K562 (cell line): ENCODE data around the gene MGRN1. TPM values are rescaled to one million over a fixed set of nuclear protein-coding genes. Genes with fewer than 3 reads are reported as not detected.

Experiments used
- ATF7 ChIP-seq: fragments of 450-650 bp; IDR thresholded peaks from 2 replicates; pipeline ENCODE4 v1.7.1; 2014; ENCODE audit warnings: mild to moderate bottlenecking, moderate library complexity
- CBX3 ChIP-seq, 2 experiments: IDR thresholded peaks; 1 replicate in 1 of 2; 2 replicates in 1 of 2; pipeline ENCODE4 v1.6.1; 2012; ENCODE audit warnings: inconsistent platforms in 2 of 2, low read length in 2 of 2, borderline replicate concordance in 1 of 2, control low read depth in 1 of 2
- CTCFL ChIP-seq: IDR thresholded peaks from 2 replicates; pipeline ENCODE4 v1.6.1; 2011; ENCODE audit warnings: borderline replicate concordance, low read depth, mild to moderate bottlenecking, moderate library complexity, low read length; ENCODE audit not compliant: insufficient read depth, poor library complexity, severe bottlenecking
- CXXC5 ChIP-seq: fragments of 250-450 bp; sonication (Bioruptor Pico); IDR thresholded peaks from 2 replicates; pipeline ENCODE4 v1.8.0; 2022; ENCODE audit warnings: inconsistent platforms, mild to moderate bottlenecking, moderate library complexity
- ESRRA ChIP-seq: fragments of 450-650 bp; IDR thresholded peaks from 2 replicates; pipeline ENCODE4 v1.6.1; 2014; ENCODE audit warnings: low read depth, mild to moderate bottlenecking, moderate library complexity, borderline replicate concordance
- FOXM1 ChIP-seq, 2 experiments: fragments of 450-650 bp in 1 of 2; sonication (generic) in 1 of 2; formaldehyde crosslinking in 1 of 2; IDR thresholded peaks; 2 replicates each; pipeline versions ENCODE4 v1.6.1 to v1.9.0; 2017 to 2022; ENCODE audit warnings: low read depth in 2 of 2, mild to moderate bottlenecking in 2 of 2, missing genetic modification reagents in 1 of 2, moderate library complexity in 1 of 2
- HMGXB4 ChIP-seq: sonication (generic); formaldehyde crosslinking; IDR thresholded peaks from 2 replicates; pipeline ENCODE4 v1.8.1; 2023; ENCODE audit warnings: mild to moderate bottlenecking, missing genetic modification reagents
- MEIS2 ChIP-seq: fragments of 450-650 bp; IDR thresholded peaks from 2 replicates; pipeline ENCODE4 v1.6.1; 2014; ENCODE audit warnings: mild to moderate bottlenecking; ENCODE audit not compliant: partially characterized antibody
- MNT ChIP-seq, 2 experiments: fragments of 450-650 bp; conservative IDR thresholded peaks; 2 replicates each; pipeline ENCODE4 v1.6.1; 2017; ENCODE audit warnings: mild to moderate bottlenecking in 2 of 2, moderate library complexity in 2 of 2
- NFYB ChIP-seq: IDR thresholded peaks from 2 replicates; pipeline ENCODE4 v1.6.1; 2011; ENCODE audit warnings: mild to moderate bottlenecking, moderate library complexity; ENCODE audit not compliant: insufficient read length; ENCODE audit errors: extremely low read depth
- PHF8 ChIP-seq: fragments of 200-600 bp; sonication (generic); IDR thresholded peaks from 2 replicates; pipeline ENCODE4 v1.6.1; 2012; ENCODE audit warnings: mixed run types, mild to moderate bottlenecking, inconsistent platforms, low read length, moderate library complexity, borderline replicate concordance
- RB1 ChIP-seq: fragments of 450-650 bp; IDR thresholded peaks from 2 replicates; pipeline ENCODE4 v1.6.1; 2017; ENCODE audit warnings: low read depth, mild to moderate bottlenecking
- SIN3B ChIP-seq: fragments of 450-650 bp; IDR thresholded peaks from 2 replicates; pipeline ENCODE4 v1.6.1; 2017; ENCODE audit warnings: low read depth, mild to moderate bottlenecking, moderate library complexity
- SMAD1 ChIP-seq: fragments of 150-350 bp; IDR thresholded peaks from 2 replicates; pipeline ENCODE4 v1.6.1; 2014; ENCODE audit warnings: low read length, low read depth; ENCODE audit not compliant: partially characterized antibody
- TAF7 ChIP-seq: fragments of 450-650 bp; IDR thresholded peaks from 2 replicates; pipeline ENCODE4 v1.6.1; 2016; ENCODE audit warnings: missing genetic modification characterization, missing compliant biosample characterization
- TBP ChIP-seq: optimal IDR thresholded peaks from 2 replicates; pipeline ENCODE3; 2011; ENCODE audit warnings: low read depth, low read length, improper control_type of control experiment
- TFAM ChIP-seq: fragments of 250-450 bp; sonication (Bioruptor Pico); conservative IDR thresholded peaks from 2 replicates; pipeline ENCODE4 v1.5.0; 2021; ENCODE audit warnings: mild to moderate bottlenecking, moderate library complexity
- ZNF76 ChIP-seq: fragments of 250-450 bp; sonication (Bioruptor Pico); IDR thresholded peaks from 2 replicates; pipeline ENCODE4 v1.4.0; 2020; ENCODE audit warnings: mild to moderate bottlenecking, moderate library complexity, borderline replicate concordance
- polyA plus RNA-seq, 8 experiments: library from polyadenylated mRNA; depleted of rRNA in 4 of 8; stranded (reverse) in 5 of 8; unstranded in 3 of 8; fragments of >200 nt; fragmentation: Nextera tagmentation in 2 of 8; fragmentation: Illumina TruSeq in 1 of 8; extraction: Ambion mirVana in 2 of 8; extraction: Trizol in 1 of 8; gene quantifications; 2 replicates each; pipeline versions ENCODE4 v1.2.1 to v1.2.3, GENCODE V29; 2011 to 2014; ENCODE audit warnings: inconsistent platforms in 1 of 8, missing spikeins in 1 of 8
- total RNA-seq, 7 experiments: library from RNA; depleted of rRNA in 6 of 7; stranded (reverse); fragments of >200 nt in 6 of 7; fragmentation: Illumina TruSeq in 2 of 7; extraction: Trizol in 2 of 7; gene quantifications; 2 replicates each; pipeline versions ENCODE4 v1.2.1 to v1.2.3, GENCODE V29; 2011 to 2021; ENCODE audit warnings: low replicate concordance in 1 of 7

Gene MGRN1
- total and polyA plus RNA-seq, 9 of the 15 experiments (the other 6 are each of a cell fraction or from before 2014, with no cell fraction given), result 0.15 to 37.9 (median 6.0) TPM

- TF ChIP-seq SIN3B, result peak; percentile 85
- TF ChIP-seq MEIS2, result peak; percentile 66
- TF ChIP-seq TFAM (CRISPR knock-in tag), result no peak
- TF ChIP-seq MNT (conservative IDR thresholded peaks at IDR 0.05), result peak in 1 of 2 experiments; percentile 13; a peak in 2 of 4 replicates
- TF ChIP-seq CXXC5, result peak; percentile 67
- TF ChIP-seq ATF7, result peak; percentile 86
- no peak for TF ChIP-seq SMAD1
- no peak for TF ChIP-seq ZNF76 (CRISPR knock-in tag)
- no peak for TF ChIP-seq HMGXB4 (CRISPR knock-in tag)
- TF ChIP-seq NFYB, result peak; percentile 72
- peak; percentile 79; the same call in 1 of the 2 replicates for TF ChIP-seq PHF8
- TF ChIP-seq RB1, result peak; percentile 82
- no peak for TF ChIP-seq CBX3 (IDR thresholded peaks at IDR 0.05; ENCODE audit: borderline replicate concordance in 1 of 2, low read length in 2 of 2)
- peak; percentile 76 for TF ChIP-seq TBP
- no peak for TF ChIP-seq CTCFL
- TF ChIP-seq TAF7 (tag), result no peak
- no peak for TF ChIP-seq FOXM1 (IDR thresholded peaks at IDR 0.05; ENCODE audit: low read depth)
- peak; percentile 60; the same call in 1 of the 2 replicates for TF ChIP-seq FOXM1 (CRISPR knock-in tag; IDR thresholded peaks at IDR 0.05; ENCODE audit: low read depth)
- TF ChIP-seq ESRRA, result peak; percentile 43; the same call in 1 of the 2 replicates
These were observed 68.8 kb downstream of the MGRN1 start, which contains the start of gene NUDT16L1 (continued) for GRCh38 chr16:4693296-4693955.
